IPS-NIHi7 (cell line): Measurements from ENCODE around the gene BPIFB3.
"Not testable (repeated sequence)": the region's sequence is repeated elsewhere in the genome, so short reads cannot be mapped to it uniquely, and the experiment has no call there.

ENCODE experiments used
- DNase-seq: peaks from one replicate; pipeline ENCODE4 v3.0.0; 2012; ENCODE audit warnings: mixed read lengths; ENCODE audit errors: extremely low spot score

The BPIFB3 gene

GRCh38 chr20:33115501-33115900 lies 61.8 kb downstream of the BPIFB3 start:
- DNase-seq: not testable (repeated sequence)

- DNase-seq: no peak
Measured at GRCh38 chr20:33119725-33120720, 66.3 kb downstream of the BPIFB3 start.

- no peak for DNase-seq
Measured at GRCh38 chr20:33120934-33121333, 67.2 kb downstream of the BPIFB3 start.

- not testable (repeated sequence) for DNase-seq
Measured at GRCh38 chr20:33122297-33122696, 68.6 kb downstream of the BPIFB3 start.
